ENCODE results near the gene UTS2B.
"Not testable (repeated sequence)": the region's sequence is repeated elsewhere in the genome, so short reads cannot be mapped to it uniquely, and the experiment has no call there.

The UTS2B gene

GRCh38 chr3:191290311-191291025 lies 39.9 kb downstream of the UTS2B start:
- DNase-seq (ENCODE audit: extremely low spot score, insufficient read length, low read depth) (no peak), FAIRE-seq (peak; percentile 79)

DNA sequence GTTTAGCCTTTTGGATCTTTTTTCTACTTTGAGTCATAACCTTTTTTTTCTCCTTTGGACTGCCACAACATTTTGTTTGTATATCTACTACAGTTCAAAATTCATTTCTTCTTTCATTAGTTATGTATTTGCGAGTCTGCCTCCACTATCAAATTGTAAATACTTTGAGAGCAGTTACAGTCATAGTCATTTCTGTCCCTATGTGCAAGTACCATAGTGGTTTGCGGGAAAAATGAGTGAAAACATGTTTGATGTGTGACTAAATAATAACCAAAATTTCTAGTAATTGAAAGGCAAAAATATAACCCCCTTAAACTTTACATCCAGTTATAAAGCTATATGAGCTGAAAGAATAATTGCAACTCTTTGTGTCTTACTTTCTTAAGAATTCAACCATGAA lies 46.9 kb downstream of the UTS2B start:
- DNase-seq (ENCODE audit: extremely low spot score, insufficient read length, low read depth) (no peak), FAIRE-seq (peak; percentile 36)

GRCh38 chr3:191282251-191283185 lies 47.8 kb downstream of the UTS2B start:
- peak; percentile 59 for FAIRE-seq
- DNase-seq (ENCODE audit: extremely low spot score, insufficient read length, low read depth) = no peak

GRCh38 chr3:191280882-191281281 lies 49.4 kb downstream of the UTS2B start:
- FAIRE-seq (no peak), DNase-seq (ENCODE audit: extremely low spot score, insufficient read length, low read depth) (no peak)

- DNase-seq (ENCODE audit: extremely low spot score, insufficient read length, low read depth) = no peak
- FAIRE-seq = no peak
These were observed 50.2 kb downstream of the UTS2B start for GRCh38 chr3:191280111-191280510.

DNA sequence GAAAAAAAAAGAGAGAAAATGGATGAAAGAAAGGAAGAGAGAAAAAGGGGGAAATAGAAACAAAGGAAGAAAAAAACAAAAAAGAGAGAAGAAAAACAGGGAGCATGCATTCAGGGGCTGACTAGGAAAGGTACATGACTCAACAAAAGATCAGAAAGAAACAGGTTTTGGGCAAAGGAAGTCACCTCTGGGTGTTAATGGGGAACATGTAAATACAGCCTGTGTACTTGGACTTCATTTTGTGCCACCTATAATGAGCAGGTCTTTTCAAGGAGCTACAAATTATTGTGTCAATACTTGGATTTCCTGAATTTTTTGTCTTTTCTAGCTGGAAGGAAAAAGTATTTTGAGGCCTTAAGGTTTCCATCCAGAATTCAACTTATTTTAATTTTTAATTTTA lies 54.6 kb downstream of the UTS2B start:
- no peak for DNase-seq (ENCODE audit: extremely low spot score, insufficient read length, low read depth)
- FAIRE-seq = peak; percentile 71

- FAIRE-seq; DNase-seq (ENCODE audit: extremely low spot score, insufficient read length, low read depth): not testable (repeated sequence)
These were observed 55.1 kb downstream of the UTS2B start for GRCh38 chr3:191275244-191275643.

GRCh38 chr3:191269289-191270085 lies 60.8 kb downstream of the UTS2B start:
- DNase-seq (ENCODE audit: extremely low spot score, insufficient read length, low read depth) (no peak), FAIRE-seq (peak; percentile 81)

DNA sequence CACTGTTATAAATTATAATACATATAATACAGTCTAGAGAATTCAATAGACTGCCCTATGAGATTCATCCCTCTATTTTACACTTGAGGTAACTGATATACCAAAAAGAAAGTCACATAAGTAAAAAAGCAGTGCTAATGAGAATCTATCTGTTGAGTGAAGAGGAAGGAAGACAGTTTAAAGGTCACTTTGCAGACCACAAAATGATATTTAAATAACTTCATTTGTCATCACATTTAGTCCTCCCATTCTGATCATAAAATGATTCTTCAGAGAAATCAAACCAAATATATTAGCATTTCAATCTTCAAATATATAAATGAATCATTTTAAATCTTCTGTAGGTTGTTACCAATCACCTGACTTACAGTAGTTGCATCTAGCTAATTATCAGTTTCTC lies 61.6 kb downstream of the UTS2B start:
- DNase-seq (ENCODE audit: extremely low spot score, insufficient read length, low read depth) = no peak
- peak; percentile 9 for FAIRE-seq

- FAIRE-seq (no peak), DNase-seq (ENCODE audit: extremely low spot score, insufficient read length, low read depth) (no peak)
These were observed 66.5 kb downstream of the UTS2B start for GRCh38 chr3:191263850-191264249.

DNA sequence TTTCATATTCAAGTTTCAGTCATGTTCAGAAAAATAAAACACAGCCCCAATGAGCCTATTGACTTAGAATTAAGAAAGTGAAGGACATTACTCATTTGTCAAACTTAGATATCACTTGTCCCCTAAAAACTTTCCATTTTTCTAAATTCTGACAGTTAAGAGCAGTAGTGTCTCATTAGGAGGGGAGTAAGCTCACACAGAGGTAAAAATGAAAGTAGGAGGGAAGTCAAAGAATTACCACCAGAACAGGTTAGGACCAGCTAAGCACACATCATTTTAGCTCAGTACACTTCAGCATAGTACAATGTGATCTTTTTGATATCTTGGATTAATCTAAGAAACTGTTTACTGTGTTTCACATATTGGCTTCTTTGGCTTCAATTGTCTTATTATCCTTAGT lies 67.0 kb downstream of the UTS2B start:
- FAIRE-seq (peak; percentile 83), DNase-seq (ENCODE audit: extremely low spot score, insufficient read length, low read depth) (no peak)

DNA sequence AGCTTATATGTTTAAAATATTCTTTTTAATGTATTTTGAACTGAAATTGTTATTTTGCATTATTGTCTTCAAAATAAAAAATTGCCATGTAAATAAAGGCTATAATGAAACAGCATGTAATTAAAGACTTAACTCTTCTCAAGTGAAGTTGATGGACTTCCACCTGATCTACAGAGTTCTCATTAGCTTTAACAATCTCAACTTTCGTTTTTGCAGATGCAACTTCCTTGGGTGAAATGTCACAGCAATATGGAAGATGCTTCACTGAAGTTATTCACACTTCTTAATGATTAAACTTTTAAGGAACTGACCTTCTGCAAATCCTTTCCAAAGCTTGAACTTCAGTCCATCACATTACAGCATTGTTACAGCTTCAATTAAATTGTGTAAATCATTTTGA lies 67.7 kb downstream of the UTS2B start:
- FAIRE-seq (peak; percentile 94), DNase-seq (ENCODE audit: extremely low spot score, insufficient read length, low read depth) (no peak)

- FAIRE-seq (peak; percentile 69), DNase-seq (ENCODE audit: extremely low spot score, insufficient read length, low read depth) (no peak)
These were observed 69.1 kb downstream of the UTS2B start for GRCh38 chr3:191261304-191261638.

DNA sequence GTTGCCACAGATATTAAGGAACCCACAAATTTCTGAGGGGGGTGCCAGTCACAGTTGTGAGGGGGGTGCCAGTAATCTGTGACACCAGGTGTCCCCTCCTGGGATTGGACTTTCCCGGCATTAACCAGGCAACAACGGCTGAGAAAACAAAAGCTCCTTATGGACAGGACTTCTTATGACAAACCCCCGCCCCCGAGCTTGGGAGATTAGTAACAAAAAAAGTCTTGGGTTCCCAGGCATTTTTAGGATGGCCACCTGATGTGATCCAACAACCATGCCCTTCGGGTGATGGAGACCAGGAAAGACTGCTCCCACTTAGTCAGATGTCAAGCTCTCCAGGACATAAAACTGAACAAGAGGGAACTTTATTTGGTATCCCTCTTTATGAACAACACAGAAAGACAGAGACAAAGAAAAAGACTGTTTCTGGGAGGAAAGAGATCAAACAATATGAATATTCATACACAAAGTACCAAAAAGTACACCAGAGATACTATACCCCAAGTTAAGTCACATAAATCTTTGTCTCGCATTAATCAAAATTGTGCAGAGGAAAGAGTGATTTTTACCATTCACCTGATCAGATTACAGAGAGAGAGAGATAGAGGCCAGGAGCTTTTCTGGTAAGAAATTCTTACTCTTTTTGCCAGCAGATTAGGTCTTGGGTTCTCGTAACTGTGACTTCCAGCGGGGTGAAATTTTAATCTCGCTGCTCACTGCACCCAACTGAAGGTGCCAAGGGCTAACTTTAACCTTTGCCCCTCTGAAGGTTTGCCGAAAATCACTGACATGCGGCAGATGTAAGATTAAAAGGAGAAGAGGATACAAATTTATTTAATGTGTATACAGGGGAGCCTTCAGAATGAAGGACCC lies 69.7 kb downstream of the UTS2B start:
- FAIRE-seq (peak; percentile 60), DNase-seq (ENCODE audit: extremely low spot score, insufficient read length, low read depth) (no peak)

- peak; percentile 18 for FAIRE-seq
These were observed 70.8 kb downstream of the UTS2B start for GRCh38 chr3:191259486-191259885.

DNA sequence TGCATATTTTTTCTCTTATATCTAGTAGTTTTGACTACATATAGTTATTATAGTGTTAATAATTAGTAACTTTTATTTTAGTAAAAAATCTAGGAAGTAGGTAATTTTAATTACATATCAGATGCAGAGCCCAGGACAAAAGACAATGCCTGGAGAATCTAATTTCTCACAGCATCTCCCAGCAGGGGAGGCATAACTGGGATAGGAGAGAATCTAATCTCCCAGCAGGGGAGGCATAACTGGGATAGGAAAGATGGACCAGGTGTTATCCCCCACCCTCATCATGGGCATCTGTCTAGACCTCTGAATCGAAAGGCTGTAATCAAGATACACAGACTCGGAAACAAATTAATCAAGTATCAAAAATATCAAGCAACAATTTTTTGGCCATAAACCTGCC lies 73.0 kb downstream of the UTS2B start:
- DNase-seq (ENCODE audit: extremely low spot score, insufficient read length, low read depth) = no peak
- peak; percentile 5 for FAIRE-seq

More at GRCh38 chr3:191259486-191259885, 70.8 kb downstream of the UTS2B start:
- no peak for DNase-seq (ENCODE audit: extremely low spot score, insufficient read length, low read depth)

- no peak for DNase-seq (ENCODE audit: extremely low spot score, insufficient read length, low read depth)
- FAIRE-seq = no peak
These were observed 73.9 kb downstream of the UTS2B start for GRCh38 chr3:191256405-191256804.

DNA sequence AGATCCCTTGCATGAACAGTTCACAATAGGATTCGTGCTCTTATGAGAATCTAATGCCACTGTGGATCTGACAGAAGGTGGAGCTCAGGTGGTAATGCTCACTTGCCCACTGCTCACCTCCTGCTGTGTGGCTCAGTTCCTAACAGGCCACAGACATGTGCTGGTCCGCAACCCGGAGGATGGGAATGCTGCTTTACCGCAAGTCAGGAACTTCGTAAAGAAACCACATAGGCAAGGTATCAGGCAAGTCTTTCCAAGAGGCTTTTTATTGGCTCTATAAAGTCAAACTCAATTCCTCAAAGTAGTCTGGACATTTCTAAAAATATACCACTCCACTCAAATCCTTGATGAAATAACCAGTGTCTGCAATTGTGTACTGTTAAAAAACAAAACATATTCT lies 75.2 kb downstream of the UTS2B start:
- DNase-seq (ENCODE audit: extremely low spot score, insufficient read length, low read depth) = no peak
- peak; percentile 5 for FAIRE-seq

- FAIRE-seq = peak; percentile 84
These were observed 76.0 kb downstream of the UTS2B start for GRCh38 chr3:191254098-191254873.

More at GRCh38 chr3:191254098-191254873, 76.0 kb downstream of the UTS2B start:
- DNase-seq (ENCODE audit: extremely low spot score, insufficient read length, low read depth) = no peak

Data from GM18507 (cell line).